ENCODE measurements around the gene RFX2. TPM values are rescaled to one million over a fixed set of nuclear protein-coding genes. Genes with fewer than 3 reads are reported as not detected.
A peak's percentile ranks its signal among the peaks of the same experiment; 100 is the strongest.

Gene RFX2
- total and polyA plus RNA-seq, 4 donors, result 0.67 to 5.1 (median 2.8) TPM

DNA sequence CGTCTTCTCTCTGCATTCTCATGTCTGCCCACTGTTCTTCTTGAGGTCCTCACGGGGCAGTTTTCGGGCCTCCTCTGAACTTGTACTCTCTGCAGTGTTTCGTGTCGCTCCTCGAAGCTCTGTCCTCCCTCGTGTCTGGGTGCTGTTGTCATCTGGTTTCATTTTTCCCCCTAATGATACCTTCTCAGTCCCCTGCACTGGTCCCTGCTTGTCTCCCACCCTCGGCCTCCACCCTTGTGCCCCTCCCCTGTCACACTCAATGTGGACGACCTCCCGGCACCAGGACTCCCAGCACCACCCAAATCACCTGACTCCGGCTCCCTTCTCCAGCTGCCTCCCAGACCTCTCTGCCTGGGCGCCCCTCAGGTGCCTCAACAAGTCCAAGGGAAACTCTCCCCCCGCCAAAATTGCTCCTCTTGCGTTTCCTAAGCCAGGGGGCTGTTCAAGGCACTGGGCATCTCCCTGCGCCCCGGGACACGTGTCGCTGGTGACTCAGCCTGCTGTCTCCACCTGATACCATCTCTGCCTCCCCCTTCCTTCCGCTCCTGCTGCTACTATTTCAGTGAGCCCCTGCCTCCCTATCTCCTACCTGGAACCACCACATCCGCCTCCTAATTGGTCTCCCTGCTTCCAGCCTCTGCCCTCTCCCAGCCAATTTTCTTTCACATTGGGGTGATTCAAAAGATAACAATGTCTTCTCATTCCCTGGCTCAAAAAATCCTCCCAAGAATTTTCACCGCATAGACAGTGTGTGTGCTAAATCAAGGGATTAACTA lies 49.5 kb downstream of the RFX2 start:
- Histone ChIP-seq H3K36me3 (ENCODE audit: control insufficient read depth in 4 of 4, insufficient read depth in 3 of 4, low read depth in 1 of 4, low read length in 3 of 4) (no peaks in the 10 kb centered on the region), H3K9ac (ENCODE audit: low read depth in 1 of 2, low read length in 2 of 2) (no peak overlapping the region), H3K27ac (ENCODE audit: low read depth in 1 of 2, low read length in 2 of 2) (peak overlapping the region in 1 of 2 donors; percentile 3), H3K4me3 (ENCODE audit: low read depth in 1 of 3, low read length in 3 of 3) (no peak overlapping the region), H3K27me3 (ENCODE audit: control insufficient read depth in 4 of 4, insufficient read depth in 4 of 4, low read length in 3 of 4) (no peaks in the 10 kb centered on the region), H3K9me3 (ENCODE audit: control insufficient read depth in 4 of 4, low read length in 3 of 4) (no peaks in the 10 kb centered on the region), H3K4me1 (ENCODE audit: control insufficient read depth in 4 of 4, insufficient read depth in 4 of 4, low read length in 3 of 4) (peaks cover 7 to 17% (median 12%) of the 10 kb centered on the region in 4 donors)
- 94% methylated on average over 21 of the region's 21 CpGs for WGBS
- no peak for DNase-seq (ENCODE audit: low spot score)
- TF ChIP-seq FOXA2 (IDR thresholded peaks at IDR 0.05), result no peak
- no peak for TF ChIP-seq RXRA (IDR thresholded peaks at IDR 0.05)
- no peak for TF ChIP-seq HNF4G (IDR thresholded peaks at IDR 0.05)
- TF ChIP-seq TAF1 (conservative IDR thresholded peaks at IDR 0.05), result no peak
- TF ChIP-seq, protein P1, sequence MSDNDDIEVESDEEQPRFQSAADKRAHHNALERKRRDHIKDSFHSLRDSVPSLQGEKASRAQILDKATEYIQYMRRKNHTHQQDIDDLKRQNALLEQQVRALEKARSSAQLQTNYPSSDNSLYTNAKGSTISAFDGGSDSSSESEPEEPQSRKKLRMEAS (IDR thresholded peaks at IDR 0.05), result no peak
- no peak for TF ChIP-seq HNF4A (conservative IDR thresholded peaks at IDR 0.05)

DNA sequence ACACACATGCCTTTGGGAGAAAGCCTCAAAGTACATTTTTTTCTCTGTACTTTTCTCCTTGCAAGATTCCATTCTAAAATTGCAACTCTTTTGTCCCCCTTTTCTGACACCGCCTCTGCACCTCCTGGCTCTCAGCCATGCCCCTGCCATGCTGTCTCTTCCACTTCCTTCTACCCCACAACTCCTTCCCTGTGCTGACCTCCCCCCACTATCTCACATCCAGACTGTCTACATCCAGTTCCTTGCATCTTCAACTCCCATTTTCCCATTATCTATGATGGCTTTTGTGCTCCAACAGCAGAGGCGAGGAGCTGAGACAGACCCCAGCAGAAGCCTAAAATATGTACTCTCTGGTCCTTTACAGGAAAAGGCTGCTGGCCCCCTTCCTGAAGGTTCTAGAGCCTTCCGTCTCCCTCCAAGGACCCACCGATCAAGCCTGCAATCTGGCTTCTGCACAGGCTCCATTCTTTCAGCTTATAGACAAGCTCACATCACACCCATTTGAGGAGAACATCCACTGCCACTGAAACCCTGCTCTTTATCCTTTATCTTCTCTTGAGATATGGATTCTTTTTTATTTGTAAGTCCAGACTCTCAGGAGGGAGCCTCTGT lies 50.2 kb downstream of the RFX2 start:
- H3K27me3 ChIP-seq (ENCODE audit: control insufficient read depth in 4 of 4, insufficient read depth in 4 of 4, low read length in 3 of 4), result no peaks in the 10 kb centered on the region
- H3K4me3 ChIP-seq (ENCODE audit: low read depth in 1 of 3, low read length in 3 of 3), result no peak overlapping the region
- no peaks in the 10 kb centered on the region for H3K36me3 ChIP-seq (ENCODE audit: control insufficient read depth in 4 of 4, insufficient read depth in 3 of 4, low read depth in 1 of 4, low read length in 3 of 4)
- no peak for DNase-seq (ENCODE audit: low spot score)
- peaks cover 7 to 15% (median 11%) of the 10 kb centered on the region in 4 donors for H3K4me1 ChIP-seq (ENCODE audit: control insufficient read depth in 4 of 4, insufficient read depth in 4 of 4, low read length in 3 of 4)
- no peaks in the 10 kb centered on the region for H3K9me3 ChIP-seq (ENCODE audit: control insufficient read depth in 4 of 4, low read length in 3 of 4)
- no peak for TF ChIP-seq NR2F2 (IDR thresholded peaks at IDR 0.05)
- TF ChIP-seq HNF4G (IDR thresholded peaks at IDR 0.05), result no peak
- H3K9ac ChIP-seq (ENCODE audit: low read depth in 1 of 2, low read length in 2 of 2), result no peak overlapping the region
- 88% methylated on average over 4 of the region's 4 CpGs for WGBS
- no peak overlapping the region for H3K27ac ChIP-seq (ENCODE audit: low read depth in 1 of 2, low read length in 2 of 2)

DNA sequence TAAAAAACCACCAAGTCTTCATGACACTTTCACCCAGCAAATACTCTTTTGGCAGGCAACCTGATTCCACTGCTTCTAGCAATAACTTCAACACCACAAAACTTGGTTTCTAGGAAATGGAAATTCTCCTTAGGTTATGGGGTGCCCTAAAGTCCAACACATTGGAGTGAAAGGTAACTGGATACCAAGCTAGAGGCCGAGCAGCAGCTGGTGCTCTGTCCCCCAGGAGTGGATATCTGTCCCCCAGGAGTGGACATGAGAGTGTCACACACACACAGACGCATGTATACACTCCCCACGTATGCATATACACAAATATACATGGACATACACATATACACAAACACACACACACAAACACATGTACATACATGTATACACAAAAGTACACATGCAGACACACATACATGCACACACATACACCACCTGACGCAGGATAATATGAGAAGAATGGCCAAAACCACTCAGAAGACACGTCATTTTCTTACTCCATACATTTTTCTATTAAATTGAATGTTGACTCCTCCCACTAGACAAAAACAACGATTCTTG lies 50.8 kb downstream of the RFX2 start:
- Histone ChIP-seq H3K27me3 (ENCODE audit: control insufficient read depth in 4 of 4, insufficient read depth in 4 of 4, low read length in 3 of 4) (no peaks in the 10 kb centered on the region), H3K27ac (ENCODE audit: low read depth in 1 of 2, low read length in 2 of 2) (no peak overlapping the region), H3K9ac (ENCODE audit: low read depth in 1 of 2, low read length in 2 of 2) (no peak overlapping the region), H3K36me3 (ENCODE audit: control insufficient read depth in 4 of 4, insufficient read depth in 3 of 4, low read depth in 1 of 4, low read length in 3 of 4) (no peaks in the 10 kb centered on the region), H3K4me1 (ENCODE audit: control insufficient read depth in 4 of 4, insufficient read depth in 4 of 4, low read length in 3 of 4) (peaks cover 7 to 15% (median 11%) of the 10 kb centered on the region in 4 donors), H3K9me3 (ENCODE audit: control insufficient read depth in 4 of 4, low read length in 3 of 4) (no peaks in the 10 kb centered on the region), H3K4me3 (ENCODE audit: low read depth in 1 of 3, low read length in 3 of 3) (no peak overlapping the region)
- WGBS, result 89% methylated on average over 6 of the region's 6 CpGs
- TF ChIP-seq RXRA (IDR thresholded peaks at IDR 0.05), result no peak
- TF ChIP-seq NR2F2 (IDR thresholded peaks at IDR 0.05), result no peak
- TF ChIP-seq, protein P2, sequence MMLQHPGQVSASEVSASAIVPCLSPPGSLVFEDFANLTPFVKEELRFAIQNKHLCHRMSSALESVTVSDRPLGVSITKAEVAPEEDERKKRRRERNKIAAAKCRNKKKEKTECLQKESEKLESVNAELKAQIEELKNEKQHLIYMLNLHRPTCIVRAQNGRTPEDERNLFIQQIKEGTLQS (IDR thresholded peaks at IDR 0.05), result no peak
- no peak for DNase-seq (ENCODE audit: low spot score)

DNA sequence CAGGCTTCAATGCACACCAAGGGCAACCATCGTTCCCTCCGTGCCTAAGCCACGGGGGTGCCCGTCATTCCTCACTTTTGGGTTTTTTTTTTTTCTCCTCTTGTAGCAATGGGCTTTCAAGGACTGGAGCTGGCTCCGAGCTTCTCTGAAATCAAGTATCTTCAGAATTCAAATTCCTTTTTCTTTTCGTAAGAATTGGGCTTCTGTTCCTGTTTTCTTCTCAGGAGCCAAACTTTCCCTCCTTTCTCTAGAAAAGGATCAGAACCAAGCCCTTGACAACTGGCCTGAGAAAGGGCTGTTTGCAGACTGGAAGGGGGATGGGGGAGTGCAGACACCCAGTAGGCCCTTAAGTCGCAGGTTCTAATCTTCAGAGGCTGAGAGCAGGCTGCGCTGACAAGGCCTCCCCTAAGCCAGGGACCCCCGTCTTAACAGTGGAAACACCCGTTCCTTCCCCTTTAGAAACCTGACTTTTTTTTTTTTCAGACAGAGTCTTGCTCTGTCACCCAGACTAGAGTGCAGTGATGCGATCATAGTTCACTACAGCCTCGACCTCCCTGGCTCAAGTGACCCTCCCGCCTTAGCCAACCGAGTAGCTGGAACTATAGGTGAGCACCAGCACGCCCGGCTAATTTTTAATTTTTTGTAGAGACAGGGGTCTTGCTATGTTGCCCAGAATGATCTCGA lies 51.6 kb downstream of the RFX2 start:
- Histone ChIP-seq H3K9ac (ENCODE audit: low read depth in 1 of 2, low read length in 2 of 2) (no peak overlapping the region), H3K27me3 (ENCODE audit: control insufficient read depth in 4 of 4, insufficient read depth in 4 of 4, low read length in 3 of 4) (no peaks in the 10 kb centered on the region), H3K4me3 (ENCODE audit: low read depth in 1 of 3, low read length in 3 of 3) (no peak overlapping the region), H3K36me3 (ENCODE audit: control insufficient read depth in 4 of 4, insufficient read depth in 3 of 4, low read depth in 1 of 4, low read length in 3 of 4) (no peaks in the 10 kb centered on the region), H3K27ac (ENCODE audit: low read depth in 1 of 2, low read length in 2 of 2) (peak overlapping the region in 1 of 2 donors; percentile 80), H3K9me3 (ENCODE audit: control insufficient read depth in 4 of 4, low read length in 3 of 4) (no peaks in the 10 kb centered on the region), H3K4me1 (ENCODE audit: control insufficient read depth in 4 of 4, insufficient read depth in 4 of 4, low read length in 3 of 4) (peaks cover 7 to 15% (median 10%) of the 10 kb centered on the region in 4 donors)
- DNase-seq (ENCODE audit: low spot score), result no peak
- TF ChIP-seq RAD21 (IDR thresholded peaks at IDR 0.05) (no peak), RXRA (IDR thresholded peaks at IDR 0.05) (no peak)
- TF ChIP-seq, protein P3, sequence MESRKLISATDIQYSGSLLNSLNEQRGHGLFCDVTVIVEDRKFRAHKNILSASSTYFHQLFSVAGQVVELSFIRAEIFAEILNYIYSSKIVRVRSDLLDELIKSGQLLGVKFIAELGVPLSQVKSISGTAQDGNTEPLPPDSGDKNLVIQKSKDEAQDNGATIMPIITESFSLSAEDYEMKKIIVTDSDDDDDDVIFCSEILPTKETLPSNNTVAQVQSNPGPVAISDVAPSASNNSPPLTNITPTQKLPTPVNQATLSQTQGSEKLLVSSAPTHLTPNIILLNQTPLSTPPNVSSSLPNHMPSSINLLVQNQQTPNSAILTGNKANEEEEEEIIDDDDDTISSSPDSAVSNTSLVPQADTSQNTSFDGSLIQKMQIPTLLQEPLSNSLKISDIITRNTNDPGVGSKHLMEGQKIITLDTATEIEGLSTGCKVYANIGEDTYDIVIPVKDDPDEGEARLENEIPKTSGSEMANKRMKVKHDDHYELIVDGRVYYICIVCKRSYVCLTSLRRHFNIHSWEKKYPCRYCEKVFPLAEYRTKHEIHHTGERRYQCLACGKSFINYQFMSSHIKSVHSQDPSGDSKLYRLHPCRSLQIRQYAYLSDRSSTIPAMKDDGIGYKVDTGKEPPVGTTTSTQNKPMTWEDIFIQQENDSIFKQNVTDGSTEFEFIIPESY (IDR thresholded peaks at IDR 0.05), result no peak
- 94% methylated on average over 17 of the region's 17 CpGs for WGBS
